ENCODE results near the gene HAGHL.
"Not testable (repeated sequence)": the region's sequence is repeated elsewhere in the genome, so short reads cannot be mapped to it uniquely, and the experiment has no call there.

The HAGHL gene

DNA sequence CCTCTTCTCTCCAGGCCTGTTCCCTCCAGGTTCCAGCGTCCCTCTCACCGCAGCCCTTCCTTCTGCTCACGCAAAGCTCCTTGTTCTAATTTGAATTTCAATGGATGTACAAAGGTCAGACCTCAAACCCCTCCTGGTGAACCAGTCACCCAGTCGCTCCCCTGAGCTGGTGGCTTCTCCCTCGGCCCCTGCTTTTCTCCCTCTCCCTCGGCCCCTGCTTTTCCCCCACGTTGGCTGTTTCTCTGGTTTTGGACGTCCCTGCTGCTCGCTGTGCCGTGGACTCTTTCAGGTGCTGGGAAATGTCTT, 25.1 kb downstream of the HAGHL start:
- Histone ChIP-seq H3K36me3 (ENCODE audit: control insufficient read depth, insufficient read depth, low read length) (no peaks in the 10 kb centered on the region), H3K4me1 (ENCODE audit: control insufficient read depth, insufficient read depth, low read length, poor library complexity, severe bottlenecking) (no peaks in the 10 kb centered on the region), H3K27ac (ENCODE audit: low read depth, low read length, severe bottlenecking) (no peak overlapping the region), H3K9me3 (ENCODE audit: control insufficient read depth, low read length) (peaks cover 4% of the 10 kb centered on the region), H3K4me3 (ENCODE audit: extremely low read depth, insufficient read depth, low read length, poor library complexity, severe bottlenecking) (no peak overlapping the region)
- WGBS, 2 experiments (ENCODE audit: insufficient coverage in 2 of 2) = 28 to 34% methylated on average over 7 to 10 of the region's 10 CpGs

DNA sequence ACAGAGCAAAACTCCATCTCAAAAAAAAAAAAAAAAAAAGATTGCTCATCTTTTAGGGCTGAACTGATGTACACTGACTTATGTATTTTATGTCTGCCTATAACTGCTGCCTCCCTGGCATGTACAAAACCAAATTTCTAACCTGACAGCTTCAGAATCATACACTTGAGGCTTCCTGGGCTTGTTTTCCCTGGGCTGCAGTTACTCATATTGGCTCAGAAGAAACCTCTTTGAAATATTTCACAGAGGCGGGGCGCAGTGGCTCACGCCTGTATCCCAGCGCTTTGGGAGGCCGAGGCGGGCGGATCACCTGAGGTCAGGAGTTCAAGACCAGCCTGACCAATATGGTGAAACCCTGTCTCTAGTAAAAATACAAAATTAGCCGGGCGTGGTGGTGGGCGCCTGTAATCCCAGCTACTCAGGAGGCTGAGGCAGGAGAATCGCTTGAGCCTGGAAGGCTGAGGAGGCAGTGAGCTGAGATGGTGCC, 27.3 kb downstream of the HAGHL start:
- H3K36me3 ChIP-seq (ENCODE audit: control insufficient read depth, insufficient read depth, low read length) = not testable (repeated sequence)

DNA sequence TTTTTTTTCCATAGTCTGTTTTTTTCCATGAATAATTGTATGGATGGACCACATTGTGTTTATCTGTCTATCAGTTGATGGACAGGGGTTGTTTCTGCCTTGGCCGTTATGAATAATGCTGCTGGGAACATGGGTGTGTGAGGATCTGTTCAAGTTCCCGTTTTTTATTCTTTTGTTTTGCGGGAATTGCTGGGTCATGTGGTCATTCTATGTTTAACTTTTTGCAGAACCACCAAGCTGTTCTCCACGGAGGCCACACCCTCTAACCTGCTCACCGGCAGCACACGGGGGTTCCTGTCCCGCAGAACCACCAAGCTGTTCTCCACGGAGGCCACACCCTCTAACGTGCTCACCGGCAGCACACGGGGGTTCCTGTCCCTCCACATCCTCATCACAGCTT, 27.8 kb downstream of the HAGHL start:
- no peak overlapping the region for H3K4me3 ChIP-seq (ENCODE audit: extremely low read depth, insufficient read depth, low read length, poor library complexity, severe bottlenecking)
- no peak overlapping the region for H3K27ac ChIP-seq (ENCODE audit: low read depth, low read length, severe bottlenecking)
- H3K9me3 ChIP-seq (ENCODE audit: control insufficient read depth, low read length) = peaks cover 4% of the 10 kb centered on the region
- 69 to 87% methylated on average over 5 to 7 of the region's 11 CpGs for WGBS, 2 experiments (ENCODE audit: insufficient coverage in 2 of 2)
- H3K36me3 ChIP-seq (ENCODE audit: control insufficient read depth, insufficient read depth, low read length) = no peaks in the 10 kb centered on the region
- H3K4me1 ChIP-seq (ENCODE audit: control insufficient read depth, insufficient read depth, low read length, poor library complexity, severe bottlenecking) = no peaks in the 10 kb centered on the region

More for the DNA sequence above, 27.3 kb downstream of the HAGHL start:
- not testable (repeated sequence) for H3K4me3 ChIP-seq (ENCODE audit: extremely low read depth, insufficient read depth, low read length, poor library complexity, severe bottlenecking); H3K4me1 ChIP-seq (ENCODE audit: control insufficient read depth, insufficient read depth, low read length, poor library complexity, severe bottlenecking); H3K27ac ChIP-seq (ENCODE audit: low read depth, low read length, severe bottlenecking); H3K9me3 ChIP-seq (ENCODE audit: control insufficient read depth, low read length)
- WGBS, 2 experiments (ENCODE audit: insufficient coverage in 2 of 2) = 89 to 93% methylated on average over 10 to 11 of the region's 11 CpGs

DNA sequence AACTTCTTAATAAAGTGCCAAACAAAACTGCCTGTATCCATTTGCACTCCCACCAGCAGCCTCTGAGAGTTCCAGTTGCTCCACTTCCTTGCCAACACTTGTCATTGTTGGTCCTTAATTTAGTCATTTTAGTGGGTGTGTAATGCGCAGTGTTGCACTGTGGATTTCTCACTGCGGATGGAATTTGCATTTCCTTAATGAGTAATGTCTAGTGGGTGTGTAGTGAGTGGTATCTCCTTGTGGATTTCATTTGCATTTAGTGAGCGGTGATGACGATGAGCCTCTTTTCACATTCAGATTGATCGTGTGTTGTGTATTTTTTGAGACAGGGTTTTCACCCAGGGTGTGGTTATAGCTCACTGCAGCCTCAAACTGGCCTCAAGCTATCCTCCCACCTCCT, 29.5 kb downstream of the HAGHL start:
- WGBS, 2 experiments (ENCODE audit: insufficient coverage in 2 of 2) = 98 to 100% methylated on average over 4 of the region's 5 CpGs

DNA sequence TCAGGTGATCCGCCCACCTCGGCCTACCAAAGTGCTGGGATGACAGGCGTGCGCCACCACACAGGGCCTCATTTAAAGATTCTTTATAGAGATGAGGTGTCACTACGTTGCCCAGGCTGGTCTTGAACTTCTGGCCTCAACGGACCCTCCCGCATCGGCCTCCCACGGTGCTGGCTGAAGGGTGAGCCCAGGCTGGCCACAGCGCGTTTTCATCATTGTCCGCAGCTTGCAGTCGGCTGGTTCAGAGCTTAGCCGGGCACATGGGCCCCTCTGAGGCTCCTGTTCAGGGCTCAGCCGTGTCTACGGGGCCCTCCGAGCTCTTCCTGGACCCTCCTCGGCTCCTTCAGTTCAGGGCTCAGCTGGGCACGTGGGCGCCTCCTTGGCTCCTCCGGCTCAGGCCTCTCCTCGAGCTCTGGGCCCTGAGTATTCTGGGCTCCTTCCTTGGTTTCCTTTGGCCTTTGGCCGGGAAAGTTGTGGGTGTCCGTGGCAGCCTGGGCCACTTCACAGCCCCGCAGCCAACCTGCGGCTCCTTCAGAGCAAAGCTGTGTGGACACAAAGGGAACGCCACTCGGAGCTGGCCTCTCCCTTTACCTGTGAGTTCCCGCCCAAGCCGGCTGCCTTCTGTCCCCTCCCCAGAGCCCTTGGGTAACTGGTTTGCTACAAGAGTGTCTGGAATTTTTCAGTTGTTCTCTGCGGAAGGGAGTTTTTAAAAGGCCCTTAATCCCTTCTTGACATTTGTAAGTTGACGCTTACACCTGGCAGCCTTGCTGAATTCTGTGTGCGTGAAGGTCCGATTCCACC, 32.4 kb downstream of the HAGHL start:
- 92 to 94% methylated on average over 32 to 33 of the region's 34 CpGs for WGBS, 2 experiments (ENCODE audit: insufficient coverage in 2 of 2)
- Histone ChIP-seq H3K36me3 (ENCODE audit: control insufficient read depth, insufficient read depth, low read length) (no peaks in the 10 kb centered on the region), H3K9me3 (ENCODE audit: control insufficient read depth, low read length) (peaks cover 4% of the 10 kb centered on the region), H3K4me3 (ENCODE audit: extremely low read depth, insufficient read depth, low read length, poor library complexity, severe bottlenecking) (no peak overlapping the region), H3K4me1 (ENCODE audit: control insufficient read depth, insufficient read depth, low read length, poor library complexity, severe bottlenecking) (no peaks in the 10 kb centered on the region), H3K27ac (ENCODE audit: low read depth, low read length, severe bottlenecking) (no peak overlapping the region)

More for the DNA sequence above, 29.5 kb downstream of the HAGHL start:
- H3K4me1 ChIP-seq (ENCODE audit: control insufficient read depth, insufficient read depth, low read length, poor library complexity, severe bottlenecking) = no peaks in the 10 kb centered on the region
- no peak overlapping the region for H3K27ac ChIP-seq (ENCODE audit: low read depth, low read length, severe bottlenecking)
- peaks cover 4% of the 10 kb centered on the region for H3K9me3 ChIP-seq (ENCODE audit: control insufficient read depth, low read length)
- H3K36me3 ChIP-seq (ENCODE audit: control insufficient read depth, insufficient read depth, low read length) = no peaks in the 10 kb centered on the region
- no peak overlapping the region for H3K4me3 ChIP-seq (ENCODE audit: extremely low read depth, insufficient read depth, low read length, poor library complexity, severe bottlenecking)

DNA sequence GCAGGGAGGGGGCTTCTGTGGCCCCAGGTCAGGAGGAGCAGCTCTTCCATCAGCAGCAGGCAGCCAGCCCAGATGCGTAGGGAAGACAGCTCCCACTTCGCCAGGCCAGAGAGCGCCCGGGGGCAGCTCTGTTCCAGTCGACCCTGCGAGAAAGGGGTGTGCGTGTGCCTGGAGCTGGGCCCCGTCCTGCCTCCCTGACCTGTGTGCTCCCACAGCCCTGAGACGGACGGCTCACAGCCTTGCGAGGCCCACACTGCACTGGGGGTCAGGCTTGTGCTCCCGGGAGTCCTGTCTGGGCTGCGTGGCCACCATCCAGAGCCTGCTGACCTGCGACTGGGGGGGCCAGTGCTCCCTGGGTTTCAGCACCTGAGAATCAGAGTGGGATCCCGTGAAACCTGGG, 33.2 kb downstream of the HAGHL start:
- Histone ChIP-seq H3K36me3 (ENCODE audit: control insufficient read depth, insufficient read depth, low read length) (no peaks in the 10 kb centered on the region), H3K9me3 (ENCODE audit: control insufficient read depth, low read length) (peaks cover 4% of the 10 kb centered on the region), H3K4me3 (ENCODE audit: extremely low read depth, insufficient read depth, low read length, poor library complexity, severe bottlenecking) (no peak overlapping the region), H3K4me1 (ENCODE audit: control insufficient read depth, insufficient read depth, low read length, poor library complexity, severe bottlenecking) (no peaks in the 10 kb centered on the region), H3K27ac (ENCODE audit: low read depth, low read length, severe bottlenecking) (no peak overlapping the region)
- 87 to 94% methylated on average over 13 to 15 of the region's 15 CpGs for WGBS, 2 experiments (ENCODE audit: insufficient coverage in 2 of 2)

DNA sequence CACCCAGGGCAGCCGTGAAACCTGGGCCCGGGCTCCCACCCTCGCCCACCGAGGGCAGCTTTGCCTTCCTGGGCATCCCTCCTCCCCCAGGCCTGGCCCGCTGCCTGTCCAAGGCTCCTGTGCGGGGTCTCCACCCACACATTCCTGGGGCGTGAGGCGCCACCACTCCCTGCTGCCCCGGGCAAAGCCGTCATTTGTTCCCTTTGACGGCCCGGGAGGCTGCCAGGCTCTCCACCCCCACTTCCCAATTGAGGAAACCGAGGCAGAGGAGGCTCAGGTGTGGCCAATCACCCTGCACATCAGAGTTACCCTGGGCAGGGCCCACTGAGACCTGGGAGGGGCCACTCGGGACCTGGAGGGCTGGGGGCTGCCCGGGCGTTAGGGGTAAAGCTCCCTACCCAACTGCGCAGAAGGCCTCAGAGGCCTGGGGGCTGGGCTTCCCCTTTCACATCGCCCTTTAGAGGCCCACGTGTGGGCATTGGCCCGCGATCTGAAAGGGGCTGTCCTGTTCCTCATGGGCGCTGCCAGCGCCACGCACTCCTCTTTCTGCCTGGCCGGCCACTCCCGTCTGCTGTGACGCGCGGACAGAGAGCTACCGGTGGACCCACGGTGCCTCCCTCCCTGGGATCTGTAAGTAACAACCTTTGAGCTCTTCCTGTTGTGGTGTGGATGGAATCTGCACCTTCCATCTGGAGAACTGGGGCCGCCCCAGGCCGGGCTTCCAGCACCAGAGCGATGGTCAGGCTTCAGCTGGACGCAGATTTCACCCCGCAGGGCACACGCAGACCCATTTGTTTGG, 33.8 kb downstream of the HAGHL start, which contains the start of gene MSLN:
Gene MSLN (plus strand): TSS at position 190 of the 799 bp plus-strand sequence. CDS start 1,947 bp downstream, outside the sequence.
- H3K36me3 ChIP-seq (ENCODE audit: control insufficient read depth, insufficient read depth, low read length) = no peaks in the 10 kb centered on the region
- no peak within 1 kb of the TSS for H3K4me3 ChIP-seq (ENCODE audit: extremely low read depth, insufficient read depth, low read length, poor library complexity, severe bottlenecking)
- no peaks in the 10 kb centered on the region for H3K4me1 ChIP-seq (ENCODE audit: control insufficient read depth, insufficient read depth, low read length, poor library complexity, severe bottlenecking)
- peaks cover 4% of the 10 kb centered on the region for H3K9me3 ChIP-seq (ENCODE audit: control insufficient read depth, low read length)
- H3K27ac ChIP-seq (ENCODE audit: low read depth, low read length, severe bottlenecking) = no peak within 1 kb of the TSS
- 87 to 89% methylated on average over 26 to 34 of the region's 37 CpGs for WGBS, 2 experiments (ENCODE audit: insufficient coverage in 2 of 2)

DNA sequence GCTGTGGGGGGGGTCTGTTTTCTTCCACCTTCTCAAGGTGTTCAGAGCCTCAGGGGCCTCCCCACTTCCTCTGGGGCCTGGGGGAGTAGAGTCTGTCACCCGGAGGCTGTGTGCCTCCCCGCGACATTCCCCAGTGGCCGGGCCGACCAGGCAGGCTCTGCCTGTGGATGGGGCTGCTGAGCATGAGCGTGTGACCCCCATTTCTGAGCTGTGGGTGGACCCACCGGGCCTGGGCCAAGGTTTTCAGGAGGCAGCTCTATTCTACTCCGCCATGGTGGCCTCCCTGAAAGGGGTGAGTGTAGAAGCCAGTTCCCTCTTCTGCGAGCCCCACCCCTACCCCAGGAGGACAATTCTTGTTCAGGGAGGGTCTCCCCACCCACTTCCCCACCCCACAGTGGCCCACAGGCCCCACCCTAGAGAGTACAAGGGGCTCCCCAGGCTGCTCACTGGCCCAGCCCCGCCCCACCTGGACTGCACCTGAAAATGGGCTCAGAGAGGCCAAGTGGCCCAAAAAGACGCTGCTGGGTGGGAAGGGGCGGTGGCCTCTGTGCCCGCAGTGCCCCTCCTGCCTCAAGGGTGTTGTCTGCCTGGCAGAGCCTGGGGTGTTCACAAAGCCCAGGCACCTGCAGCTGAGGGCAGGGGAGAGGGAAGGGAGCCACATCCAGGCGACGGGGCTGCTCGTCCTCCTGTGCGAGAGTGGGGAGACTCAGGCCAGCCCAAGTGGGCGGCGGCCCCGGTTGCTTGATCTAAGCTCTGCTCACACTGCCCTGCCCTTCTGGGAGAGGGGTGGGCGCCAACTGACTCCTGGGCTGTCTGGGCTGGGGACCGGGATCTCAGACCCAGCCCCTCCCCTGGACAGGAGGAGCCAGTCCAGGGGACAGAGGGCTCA, 35.0 kb downstream of the HAGHL start:
- no peak overlapping the region for H3K27ac ChIP-seq (ENCODE audit: low read depth, low read length, severe bottlenecking)
- 84 to 87% methylated on average over 16 to 19 of the region's 22 CpGs for WGBS, 2 experiments (ENCODE audit: insufficient coverage in 2 of 2)
- H3K4me3 ChIP-seq (ENCODE audit: extremely low read depth, insufficient read depth, low read length, poor library complexity, severe bottlenecking) = no peak overlapping the region
- H3K4me1 ChIP-seq (ENCODE audit: control insufficient read depth, insufficient read depth, low read length, poor library complexity, severe bottlenecking) = no peaks in the 10 kb centered on the region
- no peaks in the 10 kb centered on the region for H3K9me3 ChIP-seq (ENCODE audit: control insufficient read depth, low read length)
- no peaks in the 10 kb centered on the region for H3K36me3 ChIP-seq (ENCODE audit: control insufficient read depth, insufficient read depth, low read length)

DNA sequence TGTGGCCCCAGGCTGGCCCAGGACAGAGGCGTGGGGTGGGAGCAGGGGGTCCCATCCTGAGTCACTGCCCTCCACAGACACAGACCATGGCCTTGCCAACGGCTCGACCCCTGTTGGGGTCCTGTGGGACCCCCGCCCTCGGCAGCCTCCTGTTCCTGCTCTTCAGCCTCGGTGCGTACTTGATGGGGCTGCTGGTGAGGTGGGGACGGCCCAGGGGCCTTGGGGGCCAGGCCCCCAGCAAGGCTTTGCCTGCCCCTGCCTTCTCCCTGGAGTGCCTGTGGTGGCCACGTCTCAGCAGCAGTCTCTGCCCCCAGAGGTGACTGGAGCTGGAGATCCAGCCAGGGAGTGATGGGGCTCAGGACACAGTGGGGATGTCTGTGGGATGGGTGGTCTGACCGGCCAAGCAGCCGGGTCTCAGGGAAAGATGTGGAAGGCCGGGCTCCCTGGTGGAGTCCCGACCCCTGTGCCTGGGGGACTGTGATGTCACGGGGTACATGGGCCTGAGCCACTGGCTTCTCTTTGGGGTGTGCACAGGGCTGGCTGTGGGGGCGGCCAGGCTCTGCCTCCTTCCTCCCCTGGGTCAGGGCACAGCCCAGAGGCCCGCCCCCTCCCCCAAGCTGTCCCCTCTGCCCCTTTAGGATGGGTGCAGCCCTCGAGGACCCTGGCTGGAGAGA, 35.8 kb downstream of the HAGHL start:
- H3K4me3 ChIP-seq (ENCODE audit: extremely low read depth, insufficient read depth, low read length, poor library complexity, severe bottlenecking) = no peak overlapping the region
- WGBS, 2 experiments (ENCODE audit: insufficient coverage in 2 of 2) = 92 to 93% methylated on average over 12 to 15 of the region's 17 CpGs

More for the DNA sequence above, 35.8 kb downstream of the HAGHL start:
- Histone ChIP-seq H3K4me1 (ENCODE audit: control insufficient read depth, insufficient read depth, low read length, poor library complexity, severe bottlenecking) (no peaks in the 10 kb centered on the region), H3K27ac (ENCODE audit: low read depth, low read length, severe bottlenecking) (no peak overlapping the region), H3K36me3 (ENCODE audit: control insufficient read depth, insufficient read depth, low read length) (no peaks in the 10 kb centered on the region), H3K9me3 (ENCODE audit: control insufficient read depth, low read length) (no peaks in the 10 kb centered on the region)
